Astrocyte (in vitro differentiated cells and primary cell): ENCODE data around the gene KIF23.

ENCODE experiments used
- EZH2 ChIP-seq: IDR thresholded peaks from 2 replicates; pipeline ENCODE4 v1.6.1; 2012; ENCODE audit warnings: mild to moderate bottlenecking, low read length, inconsistent platforms; ENCODE audit not compliant: insufficient read depth
- TF ChIP-seq, protein P1 (sequence below): IDR thresholded peaks from 2 replicates; pipeline ENCODE4 v1.5.1; 2011; ENCODE audit warnings: low read depth, mild to moderate bottlenecking, inconsistent platforms, low read length, moderate library complexity; ENCODE audit not compliant: insufficient read depth

- TF ChIP-seq, protein P1, sequence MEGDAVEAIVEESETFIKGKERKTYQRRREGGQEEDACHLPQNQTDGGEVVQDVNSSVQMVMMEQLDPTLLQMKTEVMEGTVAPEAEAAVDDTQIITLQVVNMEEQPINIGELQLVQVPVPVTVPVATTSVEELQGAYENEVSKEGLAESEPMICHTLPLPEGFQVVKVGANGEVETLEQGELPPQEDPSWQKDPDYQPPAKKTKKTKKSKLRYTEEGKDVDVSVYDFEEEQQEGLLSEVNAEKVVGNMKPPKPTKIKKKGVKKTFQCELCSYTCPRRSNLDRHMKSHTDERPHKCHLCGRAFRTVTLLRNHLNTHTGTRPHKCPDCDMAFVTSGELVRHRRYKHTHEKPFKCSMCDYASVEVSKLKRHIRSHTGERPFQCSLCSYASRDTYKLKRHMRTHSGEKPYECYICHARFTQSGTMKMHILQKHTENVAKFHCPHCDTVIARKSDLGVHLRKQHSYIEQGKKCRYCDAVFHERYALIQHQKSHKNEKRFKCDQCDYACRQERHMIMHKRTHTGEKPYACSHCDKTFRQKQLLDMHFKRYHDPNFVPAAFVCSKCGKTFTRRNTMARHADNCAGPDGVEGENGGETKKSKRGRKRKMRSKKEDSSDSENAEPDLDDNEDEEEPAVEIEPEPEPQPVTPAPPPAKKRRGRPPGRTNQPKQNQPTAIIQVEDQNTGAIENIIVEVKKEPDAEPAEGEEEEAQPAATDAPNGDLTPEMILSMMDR = no peak
- TF ChIP-seq EZH2 = no peak
These were observed 44.9 kb downstream of the KIF23 start for GRCh38 chr15:69459066-69459465.
